Activated CD8-positive, alpha-beta T cell treated with anti-CD3 and anti-CD28 coated beads for 36 hours (primary cell): ENCODE results near the gene VRK1. TPM values are rescaled to one million over a fixed set of nuclear protein-coding genes. Genes with fewer than 3 reads are reported as not detected.

Source experiments
- ATAC-seq: fragments of 200-7000 bp; cut with Tn5 transposase; one replicate; pipeline ENCODE4 v1.10.0; 2021; ENCODE audit warnings: mild to moderate bottlenecking, moderate library complexity
- CTCF ChIA-PET: fragments of 350-600 bp; sonication (Branson Sonifier 250); formaldehyde crosslinking; loops from one replicate; lab custom pipeline; 2021; ENCODE audit warnings: antibody characterized with exemption; lab: Charles Lee
- POLR2A ChIA-PET: fragments of 350-600 bp; sonication (Branson Sonifier 250); formaldehyde crosslinking; loops from one replicate; lab custom pipeline; 2021; ENCODE audit warnings: antibody characterized with exemption; lab: Charles Lee
- DNase-seq: peaks from one replicate; pipeline ENCODE4 v3.0.0-alpha.2; 2020
- H3K27ac Mint-ChIP-seq: one replicate; pipeline ENCODE4 v1.8.0; 2021; ENCODE audit warnings: mild to moderate bottlenecking, mixed read lengths
- H3K27me3 Mint-ChIP-seq: one replicate; pipeline ENCODE4 v1.8.0; 2021; ENCODE audit warnings: mixed read lengths
- H3K36me3 Mint-ChIP-seq: one replicate; pipeline ENCODE4 v1.8.0; 2021; ENCODE audit warnings: low read depth, mixed read lengths
- H3K4me1 Mint-ChIP-seq: one replicate; pipeline ENCODE4 v1.8.0; 2021; ENCODE audit warnings: low read depth, mixed read lengths
- H3K4me3 Mint-ChIP-seq: one replicate; pipeline ENCODE4 v1.8.0; 2021; ENCODE audit warnings: mild to moderate bottlenecking, moderate library complexity, mixed read lengths
- H3K9me3 Mint-ChIP-seq: one replicate; pipeline ENCODE4 v1.8.0; 2021; ENCODE audit warnings: mixed read lengths
- intact Hi-C: fragments of 100-400 bp; cut with micrococcal nuclease; formaldehyde crosslinking; loops from one replicate; pipeline ENCODE4 v1.10.0; 2022
- total RNA-seq, 2 experiments: library from RNA; stranded (reverse); gene quantifications; one replicate each; pipeline ENCODE4 v1.2.3, GENCODE V29; 2021
- TF ChIP-seq, protein P1 (sequence below): fragments of 200-600 bp; IDR thresholded peaks from one replicate; pipeline ENCODE4 v1.8.0; 2022; ENCODE audit warnings: antibody characterized with exemption, mild to moderate bottlenecking

VRK1 gene
- total RNA-seq, 2 experiments from 2014 or later: 80.8 to 82.4 TPM

- DNase-seq (no peak), ATAC-seq (no peak)
- no peak overlapping the region for H3K4me3 Mint-ChIP-seq
- H3K4me1 Mint-ChIP-seq: no peaks in the 10 kb centered on the region
- no peaks in the 10 kb centered on the region for H3K36me3 Mint-ChIP-seq
- no peaks in the 10 kb centered on the region for H3K9me3 Mint-ChIP-seq
- CTCF ChIA-PET: interaction anchor here (0.7 kb wide), 1 partner anchor 13 kb away, joined by 3 read pairs; no protein-coding TSS in a partner anchor
- POLR2A ChIA-PET: no interaction called here
- intact Hi-C loops: no loop called here
- peaks cover 13% of the 10 kb centered on the region for H3K27me3 Mint-ChIP-seq
- H3K27ac Mint-ChIP-seq: no peak overlapping the region
- TF ChIP-seq, protein P1, sequence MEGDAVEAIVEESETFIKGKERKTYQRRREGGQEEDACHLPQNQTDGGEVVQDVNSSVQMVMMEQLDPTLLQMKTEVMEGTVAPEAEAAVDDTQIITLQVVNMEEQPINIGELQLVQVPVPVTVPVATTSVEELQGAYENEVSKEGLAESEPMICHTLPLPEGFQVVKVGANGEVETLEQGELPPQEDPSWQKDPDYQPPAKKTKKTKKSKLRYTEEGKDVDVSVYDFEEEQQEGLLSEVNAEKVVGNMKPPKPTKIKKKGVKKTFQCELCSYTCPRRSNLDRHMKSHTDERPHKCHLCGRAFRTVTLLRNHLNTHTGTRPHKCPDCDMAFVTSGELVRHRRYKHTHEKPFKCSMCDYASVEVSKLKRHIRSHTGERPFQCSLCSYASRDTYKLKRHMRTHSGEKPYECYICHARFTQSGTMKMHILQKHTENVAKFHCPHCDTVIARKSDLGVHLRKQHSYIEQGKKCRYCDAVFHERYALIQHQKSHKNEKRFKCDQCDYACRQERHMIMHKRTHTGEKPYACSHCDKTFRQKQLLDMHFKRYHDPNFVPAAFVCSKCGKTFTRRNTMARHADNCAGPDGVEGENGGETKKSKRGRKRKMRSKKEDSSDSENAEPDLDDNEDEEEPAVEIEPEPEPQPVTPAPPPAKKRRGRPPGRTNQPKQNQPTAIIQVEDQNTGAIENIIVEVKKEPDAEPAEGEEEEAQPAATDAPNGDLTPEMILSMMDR: no peak
These were observed 13.9 kb upstream of the VRK1 start for GRCh38 chr14:96783043-96783914.

DNA sequence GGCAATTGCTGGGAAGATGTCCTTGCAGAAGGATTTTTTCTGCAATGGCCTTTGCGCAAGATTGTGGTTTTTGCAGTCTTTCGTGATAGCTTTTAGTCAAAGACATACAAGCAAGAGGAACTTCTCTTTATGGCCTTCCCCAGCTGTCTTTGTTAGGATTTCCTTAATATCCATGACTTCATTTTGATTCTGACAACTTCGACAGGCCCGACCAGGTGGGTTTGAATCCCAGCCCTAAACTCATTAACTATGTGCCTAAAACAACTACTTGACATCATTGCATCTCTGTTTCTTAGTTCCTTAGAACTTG is 13.3 kb upstream of the VRK1 start:
- Mint-ChIP-seq H3K27ac (no peak overlapping the region), H3K36me3 (no peaks in the 10 kb centered on the region), H3K9me3 (no peaks in the 10 kb centered on the region), H3K27me3 (peaks cover 13% of the 10 kb centered on the region), H3K4me1 (no peaks in the 10 kb centered on the region), H3K4me3 (no peak overlapping the region)
- TF ChIP-seq, protein P1: no peak
- no peak for ATAC-seq
- CTCF ChIA-PET: no interaction called here
- intact Hi-C loops: no loop called here
- DNase-seq: no peak
- POLR2A ChIA-PET: no interaction called here

GRCh38 chr14:96790186-96790585 is 7.0 kb upstream of the VRK1 start:
- DNase-seq: no peak
- Mint-ChIP-seq H3K27ac (no peak overlapping the region), H3K36me3 (no peaks in the 10 kb centered on the region), H3K27me3 (peaks cover 12% of the 10 kb centered on the region), H3K4me1 (peaks cover 4% of the 10 kb centered on the region), H3K4me3 (no peak overlapping the region), H3K9me3 (no peaks in the 10 kb centered on the region)
- ChIA-PET POLR2A (no interaction called here), CTCF (no interaction called here)
- ATAC-seq: no peak
- intact Hi-C loops: no loop called here
- TF ChIP-seq, protein P1: no peak

DNA sequence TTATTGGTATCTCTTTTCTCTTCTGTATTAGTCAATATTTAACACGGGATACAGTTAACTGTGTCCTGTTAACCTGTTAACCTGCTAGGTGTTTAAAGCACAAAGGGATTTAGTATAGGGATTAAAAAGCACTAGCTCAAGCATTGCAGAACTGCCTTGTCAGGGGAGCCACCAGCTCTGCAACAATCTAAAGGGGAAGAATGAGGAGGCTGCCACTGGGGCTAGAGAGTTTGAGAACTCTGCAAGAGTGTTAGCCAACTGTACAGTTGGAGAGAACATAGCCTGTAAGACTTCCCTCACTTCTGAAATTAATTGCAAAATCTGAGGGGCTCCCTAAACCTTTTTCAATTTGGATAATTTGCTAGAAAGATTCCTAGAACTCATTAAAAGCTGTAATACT is 6.5 kb upstream of the VRK1 start:
- Mint-ChIP-seq H3K9me3 (no peaks in the 10 kb centered on the region), H3K36me3 (no peaks in the 10 kb centered on the region), H3K27me3 (peaks cover 9% of the 10 kb centered on the region), H3K4me1 (peaks cover 10% of the 10 kb centered on the region), H3K27ac (no peak overlapping the region), H3K4me3 (no peak overlapping the region)
- DNase-seq (no peak), ATAC-seq (no peak)
- CTCF ChIA-PET: no interaction called here
- intact Hi-C loops: no loop called here
- TF ChIP-seq, protein P1: no peak
- POLR2A ChIA-PET: no interaction called here

GRCh38 chr14:96792003-96792402 is 5.2 kb upstream of the VRK1 start:
- H3K9me3 Mint-ChIP-seq: no peaks in the 10 kb centered on the region
- CTCF ChIA-PET: no interaction called here
- H3K27ac Mint-ChIP-seq: no peak overlapping the region
- ATAC-seq: no peak
- no peaks in the 10 kb centered on the region for H3K36me3 Mint-ChIP-seq
- POLR2A ChIA-PET: no interaction called here
- TF ChIP-seq, protein P1: no peak
- peaks cover 15% of the 10 kb centered on the region for H3K4me1 Mint-ChIP-seq
- intact Hi-C loops: no loop called here
- H3K27me3 Mint-ChIP-seq: peaks cover 4% of the 10 kb centered on the region
- H3K4me3 Mint-ChIP-seq: no peak overlapping the region
- DNase-seq: no peak
